ENCODE data around the gene TBC1D22A.

TBC1D22A gene

GRCh38 chr22:47208630-47209029, 446.2 kb downstream of the TBC1D22A start:
- Mint-ChIP-seq H3K9me3 (no peaks in the 10 kb centered on the region), H3K4me1 (no peaks in the 10 kb centered on the region), H3K4me3 (no peak overlapping the region), H3K36me3 (peaks cover 3% of the 10 kb centered on the region), H3K27me3 (peaks cover 3% of the 10 kb centered on the region), H3K27ac (no peak overlapping the region)
- ATAC-seq (ENCODE audit: low read depth) (no peak), DNase-seq (ENCODE audit: low spot score in 2 of 2) (no peak)

- H3K4me1 Mint-ChIP-seq = no peaks in the 10 kb centered on the region
Measured at GRCh38 chr22:47209040-47209514, 446.6 kb downstream of the TBC1D22A start.

GRCh38 chr22:47209547-47210023, 447.1 kb downstream of the TBC1D22A start:
- Mint-ChIP-seq H3K9me3 (no peaks in the 10 kb centered on the region), H3K36me3 (peaks cover 3% of the 10 kb centered on the region), H3K4me3 (no peak overlapping the region), H3K27me3 (peaks cover 3% of the 10 kb centered on the region), H3K4me1 (no peaks in the 10 kb centered on the region), H3K27ac (no peak overlapping the region)
- DNase-seq (ENCODE audit: low spot score in 2 of 2) = no peak
- ATAC-seq (ENCODE audit: low read depth) = no peak

More at GRCh38 chr22:47209040-47209514, 446.6 kb downstream of the TBC1D22A start:
- Mint-ChIP-seq H3K27me3 (peaks cover 3% of the 10 kb centered on the region), H3K9me3 (no peaks in the 10 kb centered on the region), H3K36me3 (peaks cover 3% of the 10 kb centered on the region), H3K4me3 (no peak overlapping the region), H3K27ac (no peak overlapping the region)
- DNase-seq (ENCODE audit: low spot score in 2 of 2) (no peak), ATAC-seq (ENCODE audit: low read depth) (no peak)

- Mint-ChIP-seq H3K4me3 (no peak overlapping the region), H3K36me3 (peaks cover 3% of the 10 kb centered on the region), H3K27ac (no peak overlapping the region), H3K4me1 (no peaks in the 10 kb centered on the region), H3K9me3 (no peaks in the 10 kb centered on the region), H3K27me3 (no peaks in the 10 kb centered on the region)
- ATAC-seq (ENCODE audit: low read depth) (no peak), DNase-seq (ENCODE audit: low spot score in 2 of 2) (no peak)
Measured at GRCh38 chr22:47210112-47210657, 447.7 kb downstream of the TBC1D22A start.

- no peaks in the 10 kb centered on the region for H3K27me3 Mint-ChIP-seq
- H3K27ac Mint-ChIP-seq = no peak overlapping the region
- no peaks in the 10 kb centered on the region for H3K9me3 Mint-ChIP-seq
- H3K36me3 Mint-ChIP-seq = peaks cover 3% of the 10 kb centered on the region
- no peak overlapping the region for H3K4me3 Mint-ChIP-seq
- no peak for DNase-seq (ENCODE audit: low spot score in 2 of 2)
- H3K4me1 Mint-ChIP-seq = no peaks in the 10 kb centered on the region
- ATAC-seq (ENCODE audit: low read depth) = no peak
Measured at GRCh38 chr22:47210686-47211085, 448.2 kb downstream of the TBC1D22A start.

GRCh38 chr22:47213571-47214230, 451.3 kb downstream of the TBC1D22A start:
- Mint-ChIP-seq H3K36me3 (peaks cover 3% of the 10 kb centered on the region), H3K4me3 (no peak overlapping the region), H3K27ac (no peak overlapping the region), H3K9me3 (no peaks in the 10 kb centered on the region), H3K4me1 (no peaks in the 10 kb centered on the region), H3K27me3 (no peaks in the 10 kb centered on the region)
- peak; percentile 71 for ATAC-seq (ENCODE audit: low read depth)
- DNase-seq (ENCODE audit: low spot score in 2 of 2) = peak; percentile 38 to 60

GRCh38 chr22:47215851-47216250, 453.4 kb downstream of the TBC1D22A start:
- peaks cover 3% of the 10 kb centered on the region for H3K36me3 Mint-ChIP-seq
- DNase-seq (ENCODE audit: low spot score in 2 of 2) (no peak), ATAC-seq (ENCODE audit: low read depth) (no peak)
- no peak overlapping the region for H3K27ac Mint-ChIP-seq
- H3K4me3 Mint-ChIP-seq = no peak overlapping the region
- no peaks in the 10 kb centered on the region for H3K9me3 Mint-ChIP-seq
- H3K27me3 Mint-ChIP-seq = no peaks in the 10 kb centered on the region
- no peaks in the 10 kb centered on the region for H3K4me1 Mint-ChIP-seq

GRCh38 chr22:47218671-47219070, 456.2 kb downstream of the TBC1D22A start:
- Mint-ChIP-seq H3K9me3 (no peaks in the 10 kb centered on the region), H3K36me3 (peaks cover 3% of the 10 kb centered on the region), H3K4me1 (no peaks in the 10 kb centered on the region), H3K27ac (no peak overlapping the region), H3K27me3 (no peaks in the 10 kb centered on the region), H3K4me3 (no peak overlapping the region)
- DNase-seq (ENCODE audit: low spot score in 2 of 2) = peak in 1 of 2 donors; percentile 3
- ATAC-seq (ENCODE audit: low read depth) = no peak

- Mint-ChIP-seq H3K27ac (no peak overlapping the region), H3K36me3 (peaks cover 3% of the 10 kb centered on the region), H3K4me3 (no peak overlapping the region), H3K4me1 (no peaks in the 10 kb centered on the region), H3K27me3 (no peaks in the 10 kb centered on the region), H3K9me3 (no peaks in the 10 kb centered on the region)
- no peak for DNase-seq (ENCODE audit: low spot score in 2 of 2)
- ATAC-seq (ENCODE audit: low read depth) = no peak
Measured at GRCh38 chr22:47219789-47220188, 457.3 kb downstream of the TBC1D22A start.

GRCh38 chr22:47220752-47221151, 458.3 kb downstream of the TBC1D22A start:
- no peak overlapping the region for H3K4me3 Mint-ChIP-seq
- peaks cover 3% of the 10 kb centered on the region for H3K36me3 Mint-ChIP-seq
- ATAC-seq (ENCODE audit: low read depth) (no peak), DNase-seq (ENCODE audit: low spot score in 2 of 2) (no peak)
- no peak overlapping the region for H3K27ac Mint-ChIP-seq
- H3K9me3 Mint-ChIP-seq = no peaks in the 10 kb centered on the region
- no peaks in the 10 kb centered on the region for H3K4me1 Mint-ChIP-seq
- H3K27me3 Mint-ChIP-seq = no peaks in the 10 kb centered on the region

GRCh38 chr22:47221840-47222615, 459.6 kb downstream of the TBC1D22A start:
- DNase-seq (ENCODE audit: low spot score in 2 of 2) (no peak), ATAC-seq (ENCODE audit: low read depth) (no peak)
- Mint-ChIP-seq H3K4me3 (no peak overlapping the region), H3K27ac (no peak overlapping the region), H3K9me3 (no peaks in the 10 kb centered on the region), H3K36me3 (peaks cover 3% of the 10 kb centered on the region), H3K27me3 (peaks cover 2% of the 10 kb centered on the region), H3K4me1 (no peaks in the 10 kb centered on the region)
